HG03354 (cell line): ENCODE results near the gene QDPR.

ENCODE experiments used
- ATAC-seq: cut with Tn5 transposase; IDR thresholded peaks from one replicate; pipeline ENCODE4 v1.9.1; 2021; ENCODE audit warnings: mild to moderate bottlenecking; ENCODE audit not compliant: unreplicated experiment, poor library complexity, severe bottlenecking

The QDPR gene

DNA sequence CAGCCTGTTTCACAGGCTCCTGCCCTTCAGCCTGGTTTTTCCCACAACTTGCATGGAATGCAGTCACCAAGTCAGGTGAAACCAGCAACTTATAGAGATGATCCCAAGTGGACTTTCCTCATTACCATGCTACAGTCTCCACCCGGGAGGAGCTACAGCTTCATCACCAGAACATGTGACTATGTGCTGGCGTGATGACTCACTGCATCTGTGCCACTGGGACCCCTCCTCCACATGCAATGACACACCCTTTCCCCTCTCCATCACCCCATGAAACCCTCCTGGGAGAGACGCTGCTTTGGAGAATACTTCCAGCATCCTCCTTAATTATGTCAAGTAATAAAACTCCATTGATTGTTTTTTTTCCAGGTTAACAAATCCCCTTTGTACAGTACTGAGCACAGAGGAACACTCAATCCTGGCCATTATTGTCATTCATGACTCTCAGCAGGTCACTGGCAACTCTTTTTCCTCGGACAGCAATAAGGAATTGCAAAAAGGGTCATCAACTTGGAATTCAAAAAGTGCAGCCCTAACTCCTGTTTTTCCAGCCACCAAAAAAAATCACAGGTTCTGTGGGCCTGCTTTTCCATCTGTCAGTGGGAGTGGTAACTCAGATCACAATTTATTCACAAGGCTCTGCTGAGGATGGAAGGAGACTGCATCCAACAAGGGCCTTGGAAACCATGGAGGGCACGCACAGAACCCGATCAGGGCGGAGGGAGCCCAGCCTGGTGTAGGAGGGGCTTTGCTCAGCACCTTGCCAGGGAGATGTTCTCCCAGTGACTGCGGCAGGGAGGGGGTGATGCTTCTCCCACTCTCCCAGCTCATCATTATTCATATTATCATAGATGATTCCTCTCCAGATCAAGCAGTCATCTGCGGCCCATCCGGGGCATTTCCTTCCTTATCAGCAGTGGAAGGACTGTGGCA, 17.4 kb downstream of the QDPR start:
- ATAC-seq = no peak

DNA sequence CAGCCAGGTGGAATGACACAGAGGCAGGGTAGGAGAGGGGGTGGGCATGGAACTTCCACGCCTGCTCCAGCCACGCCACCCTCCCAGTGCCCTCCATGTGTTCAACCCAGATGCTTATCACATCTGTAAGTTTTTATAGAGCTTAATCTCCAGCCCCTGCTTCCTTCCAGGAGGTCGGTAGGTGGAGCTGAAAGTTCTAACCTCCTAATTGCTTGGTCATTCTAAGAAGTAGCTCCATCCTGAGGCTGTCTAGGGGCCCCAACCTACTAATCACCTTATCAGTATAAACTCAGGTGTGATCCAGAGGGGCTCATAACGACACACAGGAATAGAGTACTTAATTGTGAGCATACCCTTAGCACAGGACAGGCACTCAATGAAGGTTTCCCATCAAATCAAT, 18.3 kb downstream of the QDPR start:
- no peak for ATAC-seq

- ATAC-seq = no peak
Observed at GRCh38 chr4:17492876-17493275, 19.0 kb downstream of the QDPR start.

DNA sequence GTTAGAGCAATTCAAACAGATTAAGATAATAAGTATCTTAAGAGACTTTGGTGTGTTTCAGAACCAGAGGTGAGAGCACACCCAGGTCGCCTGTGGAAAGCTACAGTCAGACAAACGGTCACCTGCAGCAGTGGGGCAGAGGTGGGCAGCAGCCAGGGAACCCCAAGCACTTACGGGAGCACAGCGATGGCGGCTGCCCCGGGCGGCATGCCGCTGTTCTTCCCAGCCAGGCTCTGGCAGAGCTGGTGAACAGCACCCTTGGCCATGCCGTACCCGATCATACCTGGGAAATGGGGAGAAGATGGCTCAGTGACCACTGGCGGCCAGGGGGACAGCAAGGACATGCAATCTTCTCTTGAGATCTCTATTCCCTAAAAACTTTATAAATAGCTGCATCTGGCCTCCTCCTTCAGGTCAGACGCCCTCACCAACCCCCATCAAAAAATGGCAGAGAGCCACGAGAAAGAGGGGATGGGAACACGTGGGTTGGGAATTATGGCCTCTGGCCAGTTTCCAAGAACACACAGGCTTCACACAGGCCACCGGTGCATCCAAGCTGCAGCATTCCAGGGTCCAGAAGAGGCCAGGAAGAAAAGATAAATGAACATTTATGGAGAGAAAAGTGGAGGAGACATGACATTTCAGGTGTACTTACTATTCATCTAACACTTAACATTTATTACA, 19.7 kb downstream of the QDPR start:
- ATAC-seq = no peak

DNA sequence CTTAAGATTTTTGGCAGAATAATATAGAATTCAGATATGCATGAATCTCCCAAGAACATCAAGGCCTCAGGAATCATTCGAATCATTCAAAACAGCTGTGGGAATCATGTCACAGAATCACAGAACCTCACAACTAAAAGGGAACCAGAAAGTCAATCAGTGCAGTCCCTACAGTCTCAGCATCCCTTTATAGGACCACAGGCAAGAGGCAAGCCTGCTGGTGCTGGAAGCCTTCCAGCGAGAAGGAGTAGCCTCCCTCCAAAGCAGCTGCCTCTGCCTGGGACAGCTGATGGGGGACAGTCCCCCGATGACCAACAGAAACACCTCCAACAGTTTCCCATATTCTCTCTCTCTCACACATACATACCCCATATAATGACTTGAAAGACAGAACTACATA, 20.7 kb downstream of the QDPR start:
- no peak for ATAC-seq

GRCh38 chr4:17490575-17491059, 21.3 kb downstream of the QDPR start:
- no peak for ATAC-seq

GRCh38 chr4:17489721-17490120, 22.2 kb downstream of the QDPR start:
- no peak for ATAC-seq

GRCh38 chr4:17489123-17489522, 22.8 kb downstream of the QDPR start:
- ATAC-seq = no peak

DNA sequence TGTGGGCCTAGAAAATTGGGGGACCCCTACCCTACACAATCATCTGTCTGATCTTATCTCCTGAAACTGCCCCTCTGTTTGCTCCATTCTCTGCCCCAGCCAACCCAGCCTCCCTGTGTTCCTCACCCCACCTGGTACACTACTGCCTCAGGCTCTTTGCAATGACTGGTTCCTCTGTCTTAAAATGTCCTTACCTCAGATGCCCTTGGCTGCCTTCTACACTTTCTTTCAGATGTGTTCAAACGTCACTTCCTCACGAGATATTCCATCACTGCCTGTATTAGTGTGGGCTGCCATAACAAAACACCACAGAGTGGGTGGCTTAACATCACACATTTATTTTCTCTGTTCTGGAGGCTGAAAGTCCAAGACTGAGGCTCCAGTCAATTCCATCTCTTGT, 29.2 kb downstream of the QDPR start:
- no peak for ATAC-seq

DNA sequence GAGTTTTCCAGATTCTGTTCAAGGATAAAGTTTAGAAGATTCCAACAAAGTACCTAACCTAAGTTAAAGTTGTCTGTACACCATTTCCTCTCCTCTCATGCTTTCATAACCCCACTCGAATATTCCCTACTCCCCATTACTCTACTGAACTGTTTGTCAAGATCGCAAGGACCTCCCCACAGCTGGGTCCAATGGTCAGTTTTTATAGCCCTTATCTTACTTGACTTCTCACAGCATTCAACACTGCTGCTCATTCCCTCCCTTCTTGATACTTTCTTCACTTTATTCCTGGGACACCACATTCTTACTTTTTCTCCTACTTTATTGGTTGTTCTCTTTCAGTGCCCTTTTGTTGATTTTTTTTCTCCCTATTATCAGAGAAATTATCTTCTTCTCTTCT, 30.9 kb downstream of the QDPR start:
- ATAC-seq = no peak

- ATAC-seq = no peak
Observed at GRCh38 chr4:17480210-17480927, 31.5 kb downstream of the QDPR start.

DNA sequence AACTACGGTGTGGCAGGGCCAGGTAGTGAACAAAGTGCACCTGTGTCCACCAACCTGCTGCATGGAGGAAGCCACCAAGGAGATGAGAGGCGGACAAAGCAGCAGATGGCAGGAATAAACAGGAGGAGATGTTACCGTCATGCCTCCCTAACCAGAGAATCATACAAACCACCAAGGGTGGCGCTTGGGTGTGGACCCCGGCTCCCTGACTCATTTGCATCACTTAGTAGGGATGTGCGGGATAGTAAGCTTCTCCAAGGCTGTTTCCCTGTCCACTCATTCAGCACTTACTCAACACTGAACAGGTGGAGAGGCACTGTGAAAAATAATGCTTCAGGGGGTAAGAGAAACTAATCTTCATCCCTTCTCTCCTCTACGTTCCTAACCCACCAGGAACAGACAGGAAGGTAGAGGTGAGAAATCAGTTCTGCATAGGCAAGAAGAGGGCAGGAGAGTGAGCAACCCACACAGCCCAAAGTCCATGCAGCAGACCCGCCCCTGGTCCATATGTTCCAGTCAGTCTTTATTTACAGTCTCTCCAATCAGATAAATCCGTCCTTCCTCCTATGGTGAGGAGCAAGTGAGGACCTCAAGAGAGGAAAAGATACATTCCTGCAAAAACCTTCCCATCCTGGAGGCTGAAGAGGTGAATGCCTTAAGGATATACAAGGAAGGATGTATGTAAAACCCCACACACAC, 34.0 kb downstream of the QDPR start:
- no peak for ATAC-seq

- no peak for ATAC-seq
Observed at GRCh38 chr4:17476853-17477252, 35.0 kb downstream of the QDPR start.

DNA sequence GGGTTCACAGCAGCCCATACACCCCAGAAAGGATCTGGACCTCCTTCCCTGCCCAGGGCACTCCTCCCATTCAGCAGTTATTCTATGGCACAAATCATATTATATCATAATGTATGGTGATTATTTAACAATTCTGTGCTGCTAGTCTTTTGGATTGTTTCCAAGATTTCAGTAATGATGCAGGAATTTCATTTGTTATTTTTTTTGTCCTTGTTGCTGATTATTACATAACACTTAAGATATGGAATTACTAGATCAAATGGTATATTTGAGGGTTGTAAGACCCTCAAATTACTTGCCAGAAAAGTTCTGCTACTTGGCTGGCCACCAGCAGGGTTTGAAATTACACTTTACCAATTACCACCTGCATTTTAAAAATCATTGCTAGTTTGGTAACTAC, 36.4 kb downstream of the QDPR start:
- no peak for ATAC-seq

DNA sequence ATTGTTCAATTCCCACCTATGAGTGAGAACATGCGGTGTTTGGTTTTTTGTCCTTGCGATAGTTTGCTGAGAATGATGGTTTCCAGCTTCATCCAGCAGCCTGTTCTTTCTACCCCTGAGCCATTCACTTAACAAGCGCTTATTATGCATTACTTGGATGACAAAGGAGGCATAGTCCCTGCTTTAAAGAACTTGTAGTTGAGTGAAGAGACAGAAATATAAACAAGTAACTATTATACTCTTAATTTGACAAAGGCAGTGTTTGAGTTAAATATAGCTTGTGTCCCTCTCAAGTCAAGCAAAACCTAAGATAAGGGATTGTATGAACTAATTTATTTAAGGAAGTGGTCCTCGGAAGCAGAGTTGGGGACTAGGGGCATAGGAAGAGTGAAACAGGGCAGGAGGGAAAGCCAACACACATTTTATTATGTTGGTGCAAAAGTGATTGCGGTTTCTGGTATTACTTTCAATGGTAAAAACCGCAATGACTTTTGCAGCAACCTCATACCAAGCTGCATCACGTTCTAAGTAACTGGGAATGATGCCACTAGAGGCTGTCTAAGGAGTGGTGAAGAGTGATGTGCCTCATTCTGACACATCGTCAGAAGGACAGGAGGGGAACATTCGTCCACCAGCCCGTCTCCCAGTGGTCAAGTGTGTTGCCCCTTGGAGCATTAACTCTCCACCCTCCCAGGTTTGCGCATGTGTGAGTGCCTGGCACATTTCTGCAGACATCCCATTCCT, 41.8 kb downstream of the QDPR start:
- no peak for ATAC-seq

DNA sequence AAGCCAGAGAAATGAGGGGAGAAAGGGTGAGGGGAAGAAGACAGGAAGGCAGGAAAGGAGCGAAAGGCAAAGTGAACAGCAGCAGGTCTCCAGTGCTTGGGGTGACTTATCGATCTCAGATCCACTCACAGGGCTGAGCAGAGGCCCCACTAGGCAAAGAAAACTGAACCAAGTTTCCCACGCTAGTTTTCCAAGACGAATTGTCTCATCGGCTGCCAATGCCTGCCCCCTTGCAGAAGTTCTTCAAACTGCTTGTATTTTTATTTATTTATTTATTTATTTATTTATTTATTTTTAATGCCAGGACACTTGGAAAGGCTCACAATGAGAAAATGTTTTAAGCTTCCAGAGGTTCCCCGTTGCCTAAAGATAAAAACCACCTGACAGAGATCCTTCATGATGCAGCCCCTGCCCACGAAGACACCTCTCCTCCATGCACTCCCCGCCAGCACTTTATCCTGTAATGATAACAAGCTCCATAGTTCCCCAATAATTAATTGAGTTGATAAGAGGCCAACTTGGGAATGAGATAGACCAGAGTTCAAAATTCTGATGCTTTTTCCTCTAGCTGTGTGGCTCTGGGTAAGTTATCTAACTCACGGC, 43.2 kb downstream of the QDPR start:
- ATAC-seq = no peak

GRCh38 chr4:17463606-17464005, 48.3 kb downstream of the QDPR start:
- no peak for ATAC-seq

GRCh38 chr4:17450269-17450804, 61.6 kb downstream of the QDPR start:
- ATAC-seq = no peak

DNA sequence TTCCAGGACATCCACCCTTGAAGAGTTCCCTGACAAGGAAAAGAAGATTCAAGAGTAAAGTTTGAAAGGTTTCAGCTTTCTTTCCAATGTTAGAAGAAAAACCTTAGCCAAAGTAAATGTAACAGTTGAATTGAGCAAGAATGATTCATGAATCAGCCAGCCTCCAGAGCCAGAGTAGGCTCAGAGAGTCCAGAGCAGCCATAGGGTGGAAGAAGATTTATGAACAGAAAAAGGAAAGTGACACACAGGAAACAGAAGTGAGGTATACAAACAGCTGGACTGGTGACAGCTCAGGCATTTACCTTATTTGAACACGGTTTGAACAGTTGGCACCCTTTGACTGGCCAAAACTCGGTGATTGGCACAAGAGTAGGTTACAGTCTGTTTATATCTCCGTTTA, 63.2 kb downstream of the QDPR start:
- ATAC-seq = peak; percentile 47
